Liver (tissue), 9 donors: Measurements from ENCODE around the gene WDR7. TPM values are rescaled to one million over a fixed set of nuclear protein-coding genes. Genes with fewer than 3 reads are reported as not detected.

Experiments used
- DNase-seq: peaks from one replicate; pipeline ENCODE4 v3.0.0-alpha.2; 2017; ENCODE audit warnings: low spot score
- H3K27ac ChIP-seq, 2 donors: one replicate each; pipeline ENCODE4 v1.7.0; 2013; ENCODE audit warnings: inconsistent platforms in 2 of 2, low read length in 2 of 2, control low read depth in 1 of 2, low read depth in 1 of 2, mild to moderate bottlenecking in 1 of 2
- H3K27me3 ChIP-seq, 4 donors: one replicate each; pipeline versions ENCODE4 v1.6.1 to v1.7.0; 2013; ENCODE audit warnings: low read length in 3 of 4, inconsistent platforms in 1 of 4, mild to moderate bottlenecking in 1 of 4, moderate library complexity in 1 of 4; ENCODE audit not compliant: control insufficient read depth in 4 of 4, insufficient read depth in 4 of 4
- H3K36me3 ChIP-seq, 4 donors: one replicate each; pipeline versions ENCODE4 v1.6.1 to v1.7.0; 2013; ENCODE audit warnings: low read length in 3 of 4, mild to moderate bottlenecking in 3 of 4, low read depth in 1 of 4, moderate library complexity in 1 of 4; ENCODE audit not compliant: control insufficient read depth in 4 of 4, insufficient read depth in 3 of 4
- H3K4me1 ChIP-seq, 4 donors: one replicate each; pipeline versions ENCODE4 v1.6.1 to v1.7.0; 2013; ENCODE audit warnings: low read length in 3 of 4, mild to moderate bottlenecking in 3 of 4, moderate library complexity in 1 of 4; ENCODE audit not compliant: control insufficient read depth in 4 of 4, insufficient read depth in 4 of 4
- H3K4me3 ChIP-seq, 3 donors: one replicate each; pipeline versions ENCODE4 v1.6.1 to v1.7.0; 2013; ENCODE audit warnings: low read length in 3 of 3, control low read depth in 1 of 3, low read depth in 1 of 3, mild to moderate bottlenecking in 1 of 3
- H3K9ac ChIP-seq, 2 donors: one replicate each; pipeline ENCODE4 v1.7.0; 2013; ENCODE audit warnings: low read length in 2 of 2, mild to moderate bottlenecking in 2 of 2, moderate library complexity in 2 of 2, control low read depth in 1 of 2, low read depth in 1 of 2
- H3K9me3 ChIP-seq, 4 donors: one replicate each; pipeline versions ENCODE4 v1.6.1 to v1.7.0; 2013; ENCODE audit warnings: low read length in 3 of 4; ENCODE audit not compliant: control insufficient read depth in 4 of 4
- ATF3 ChIP-seq: IDR thresholded peaks from 2 replicates; pipeline ENCODE4 v1.6.1; 2016; ENCODE audit warnings: antibody characterized with exemption
- CTCF ChIP-seq: fragments of 150-350 bp; IDR thresholded peaks from 2 replicates; pipeline ENCODE4 v1.5.1; 2017; ENCODE audit warnings: improper control_type of control experiment, low read depth, low read length; ENCODE audit not compliant: missing input control
- EGR1 ChIP-seq, 2 donors: IDR thresholded peaks; 2 replicates each; pipeline ENCODE4 v1.6.1; 2016 to 2018; ENCODE audit warnings: antibody characterized with exemption in 2 of 2, low read depth in 2 of 2
- FOXA1 ChIP-seq: IDR thresholded peaks from 2 replicates; pipeline ENCODE4 v1.6.1; 2016; ENCODE audit warnings: antibody characterized with exemption
- HNF4A ChIP-seq, 2 donors: conservative IDR thresholded peaks; 2 replicates each; pipeline ENCODE4 v1.6.1; 2016; ENCODE audit warnings: antibody characterized with exemption in 2 of 2, mild to moderate bottlenecking in 2 of 2
- JUND ChIP-seq, 2 donors: IDR thresholded peaks; 2 replicates each; pipeline ENCODE4 v1.6.1; 2016; ENCODE audit warnings: antibody characterized with exemption in 2 of 2
- MAX ChIP-seq: IDR thresholded peaks from 2 replicates; pipeline ENCODE4 v1.6.1; 2016; ENCODE audit warnings: antibody characterized with exemption
- RAD21 ChIP-seq, 2 donors: IDR thresholded peaks; 2 replicates each; pipeline ENCODE4 v1.6.1; 2016; ENCODE audit warnings: antibody characterized with exemption in 2 of 2, mild to moderate bottlenecking in 2 of 2
- REST ChIP-seq: IDR thresholded peaks from 2 replicates; pipeline ENCODE4 v1.6.1; 2016; ENCODE audit warnings: antibody characterized with exemption, mild to moderate bottlenecking
- RXRA ChIP-seq, 2 donors: IDR thresholded peaks; 2 replicates each; pipeline ENCODE4 v1.6.1; 2017 to 2018; ENCODE audit warnings: antibody characterized with exemption in 2 of 2, mild to moderate bottlenecking in 1 of 2
- TAF1 ChIP-seq: conservative IDR thresholded peaks from 2 replicates; pipeline ENCODE4 v1.6.1; 2016; ENCODE audit warnings: antibody characterized with exemption, mild to moderate bottlenecking
- ZBTB33 ChIP-seq: IDR thresholded peaks from 2 replicates; pipeline ENCODE4 v1.6.1; 2016; ENCODE audit warnings: antibody characterized with exemption
- WGBS: extraction: QIAGEN DNeasy Blood & Tissue Kit; methylation state at CpG from one replicate; pipeline ENCODE4 v1.1.7; 2013; 5-methylcytosine and 5-hydroxymethylcytosine counted together
- polyA plus RNA-seq, 2 donors: library from polyadenylated mRNA; stranded (reverse) in 1 of 2; unstranded in 1 of 2; fragments of 200-250 nt in 1 of 2; fragments of >200 nt in 1 of 2; fragmentation: Nextera tagmentation in 1 of 2; extraction: Ambion mirVana in 1 of 2; gene quantifications; one replicate each; pipeline versions ENCODE4 v1.2.1 to v1.2.3, GENCODE V29; 2013 to 2015
- total RNA-seq, 2 donors: library from RNA; depleted of rRNA; stranded (reverse); fragments of >200 nt; gene quantifications; one replicate each; pipeline ENCODE4 v1.2.3, GENCODE V29; 2014
- donor health status: healthy.
- donor health status: healthy.
- donor health status: healthy.
- donor health status: healthy.
- donor health status: healthy.

Gene WDR7
- total and polyA plus RNA-seq, 4 donors = 4.5 to 26.6 (median 13.2) TPM

- TF ChIP-seq MAX (no peak), EGR1 (IDR thresholded peaks at IDR 0.05; ENCODE audit: low read depth in 2 of 2) (no peak), REST (no peak)
Measured at GRCh38 chr18:56903686-56904085, 252.5 kb downstream of the WDR7 start (continued).

- no peak for DNase-seq
Measured at GRCh38 chr18:56907771-56908170, 256.6 kb downstream of the WDR7 start.

More at GRCh38 chr18:56907771-56908170, 256.6 kb downstream of the WDR7 start:
- Histone ChIP-seq H3K36me3 (no peaks in the 10 kb centered on the region), H3K4me1 (no peaks in the 10 kb centered on the region), H3K27me3 (no peaks in the 10 kb centered on the region), H3K9ac (no peak overlapping the region), H3K27ac (no peak overlapping the region), H3K4me3 (no peak overlapping the region), H3K9me3 (no peaks in the 10 kb centered on the region)
- TF ChIP-seq FOXA1 (no peak), RXRA (IDR thresholded peaks at IDR 0.05) (no peak), ZBTB33 (no peak), EGR1 (IDR thresholded peaks at IDR 0.05; ENCODE audit: low read depth in 2 of 2) (no peak), HNF4A (conservative IDR thresholded peaks at IDR 0.05) (no peak), REST (no peak), TAF1 (no peak), JUND (IDR thresholded peaks at IDR 0.05) (no peak), ATF3 (no peak), CTCF (no peak), RAD21 (IDR thresholded peaks at IDR 0.05) (no peak)
- WGBS = 96% methylated on average over 4 of the region's 4 CpGs
